Measurements from ENCODE around the gene PARD3. TPM values are rescaled to one million over a fixed set of nuclear protein-coding genes. Genes with fewer than 3 reads are reported as not detected.

PARD3 gene
- total RNA-seq, 4 donors from 2014 or later = 39.2 to 124 (median 48.0) TPM

DNA sequence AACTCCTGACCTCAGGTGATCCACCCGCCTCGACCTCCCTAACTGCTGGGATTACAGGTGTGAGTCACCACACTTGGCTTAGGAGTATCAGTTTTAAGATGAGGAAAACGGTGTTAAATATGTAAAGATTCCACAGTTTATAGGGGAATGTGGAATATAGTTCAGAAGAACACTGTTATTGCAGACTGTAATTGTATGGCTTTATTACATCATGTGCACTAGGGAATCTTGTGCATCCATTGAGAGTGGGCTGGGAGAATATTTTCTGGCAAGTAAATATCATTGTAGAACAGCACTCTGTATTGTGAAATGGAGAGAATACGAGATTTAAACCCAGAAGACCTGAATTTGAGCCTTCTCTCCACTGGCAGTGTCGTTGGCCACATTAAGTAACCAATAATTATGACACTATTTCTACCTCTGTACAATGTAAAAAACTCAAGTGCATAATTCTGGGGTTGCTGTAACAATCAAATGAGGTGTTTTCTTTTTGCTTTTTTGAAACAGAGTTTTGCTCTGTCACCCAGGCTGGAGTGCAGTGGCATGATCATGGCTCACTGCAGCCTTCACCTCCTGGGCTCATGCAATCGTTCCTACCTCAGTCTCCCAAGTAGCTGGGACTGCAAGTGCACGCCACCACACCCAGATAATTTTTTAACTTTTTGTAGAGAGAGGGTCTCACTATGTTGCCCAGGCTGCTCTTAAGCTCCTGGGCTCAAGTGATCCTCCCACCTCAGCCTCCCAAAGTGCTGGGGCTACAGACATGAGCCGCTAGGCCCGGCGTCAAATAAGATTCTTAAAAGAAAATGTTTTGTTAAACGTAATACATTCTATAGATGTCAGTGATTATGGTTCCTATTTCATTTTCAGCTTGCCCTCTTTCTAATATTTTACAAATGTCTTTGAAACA, 12.0 kb upstream of the PARD3 start:
- Histone ChIP-seq H3K4me3 (no peak overlapping the region), H3K9me3 (no peaks in the 10 kb centered on the region), H3K27ac (no peak overlapping the region), H3K36me3 (no peaks in the 10 kb centered on the region), H3K27me3 (no peaks in the 10 kb centered on the region), H3K4me1 (no peaks in the 10 kb centered on the region)
- no peak for DNase-seq
- no peak for TF ChIP-seq POLR2A (IDR thresholded peaks at IDR 0.05)
- TF ChIP-seq, protein P1, sequence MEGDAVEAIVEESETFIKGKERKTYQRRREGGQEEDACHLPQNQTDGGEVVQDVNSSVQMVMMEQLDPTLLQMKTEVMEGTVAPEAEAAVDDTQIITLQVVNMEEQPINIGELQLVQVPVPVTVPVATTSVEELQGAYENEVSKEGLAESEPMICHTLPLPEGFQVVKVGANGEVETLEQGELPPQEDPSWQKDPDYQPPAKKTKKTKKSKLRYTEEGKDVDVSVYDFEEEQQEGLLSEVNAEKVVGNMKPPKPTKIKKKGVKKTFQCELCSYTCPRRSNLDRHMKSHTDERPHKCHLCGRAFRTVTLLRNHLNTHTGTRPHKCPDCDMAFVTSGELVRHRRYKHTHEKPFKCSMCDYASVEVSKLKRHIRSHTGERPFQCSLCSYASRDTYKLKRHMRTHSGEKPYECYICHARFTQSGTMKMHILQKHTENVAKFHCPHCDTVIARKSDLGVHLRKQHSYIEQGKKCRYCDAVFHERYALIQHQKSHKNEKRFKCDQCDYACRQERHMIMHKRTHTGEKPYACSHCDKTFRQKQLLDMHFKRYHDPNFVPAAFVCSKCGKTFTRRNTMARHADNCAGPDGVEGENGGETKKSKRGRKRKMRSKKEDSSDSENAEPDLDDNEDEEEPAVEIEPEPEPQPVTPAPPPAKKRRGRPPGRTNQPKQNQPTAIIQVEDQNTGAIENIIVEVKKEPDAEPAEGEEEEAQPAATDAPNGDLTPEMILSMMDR (IDR thresholded peaks at IDR 0.05) = no peak

DNA sequence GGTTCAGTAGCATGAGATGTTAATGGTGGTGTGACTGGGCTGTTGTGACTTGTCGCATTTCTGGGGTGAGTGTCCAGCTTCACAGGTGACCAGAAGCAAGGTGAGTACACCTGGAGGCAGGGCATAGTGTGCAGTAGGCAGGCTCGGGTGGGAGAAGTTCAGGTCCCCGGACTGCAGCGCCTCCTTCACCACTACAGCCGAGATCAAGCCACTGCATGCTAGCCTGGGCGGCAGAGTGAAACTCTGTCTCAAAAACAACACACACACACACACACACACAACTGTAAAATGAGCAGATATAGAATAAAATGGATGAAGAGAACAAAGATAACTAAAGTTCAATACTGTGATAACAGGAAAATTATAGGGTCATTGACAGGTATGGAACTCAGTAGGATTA, 11.1 kb upstream of the PARD3 start:
- H3K4me1 ChIP-seq = no peaks in the 10 kb centered on the region
- no peak for TF ChIP-seq POLR2A (IDR thresholded peaks at IDR 0.05)
- TF ChIP-seq, protein P1 (IDR thresholded peaks at IDR 0.05) = no peak
- no peak for DNase-seq
- H3K36me3 ChIP-seq = no peaks in the 10 kb centered on the region
- H3K9me3 ChIP-seq = no peaks in the 10 kb centered on the region
- no peaks in the 10 kb centered on the region for H3K27me3 ChIP-seq
- H3K27ac ChIP-seq = no peak overlapping the region
- H3K4me3 ChIP-seq = no peak overlapping the region

- H3K9me3 ChIP-seq = no peaks in the 10 kb centered on the region
- H3K27ac ChIP-seq = no peak overlapping the region
- TF ChIP-seq, protein P1 (IDR thresholded peaks at IDR 0.05) = no peak
- no peak for TF ChIP-seq POLR2A (IDR thresholded peaks at IDR 0.05)
- no peaks in the 10 kb centered on the region for H3K4me1 ChIP-seq
- no peaks in the 10 kb centered on the region for H3K27me3 ChIP-seq
- no peaks in the 10 kb centered on the region for H3K36me3 ChIP-seq
- DNase-seq = no peak
- H3K4me3 ChIP-seq = no peak overlapping the region
Measured at GRCh38 chr10:34825414-34825813, 10.3 kb upstream of the PARD3 start.

DNA sequence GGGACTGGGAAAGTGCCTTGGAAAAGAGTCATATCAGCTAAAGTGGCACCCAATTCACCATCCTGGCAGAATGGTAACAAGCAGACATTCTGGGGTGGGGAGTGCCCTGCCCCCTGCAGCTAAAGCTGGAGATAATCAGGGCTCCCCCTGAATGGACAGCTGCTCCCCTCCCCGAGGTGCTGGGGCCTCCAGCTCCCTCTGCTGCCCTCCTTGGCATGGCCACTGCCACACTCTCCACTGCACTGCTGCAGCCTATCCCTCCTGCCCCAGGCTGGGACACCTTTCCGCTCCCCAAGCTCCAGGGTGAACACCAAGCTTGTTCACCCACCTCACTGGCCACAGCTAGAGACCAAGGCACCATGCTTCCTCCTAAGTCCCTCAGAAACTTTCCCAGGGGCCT, 9.8 kb upstream of the PARD3 start:
- Histone ChIP-seq H3K4me1 (no peaks in the 10 kb centered on the region), H3K36me3 (no peaks in the 10 kb centered on the region), H3K9me3 (no peaks in the 10 kb centered on the region), H3K27ac (no peak overlapping the region), H3K27me3 (no peaks in the 10 kb centered on the region), H3K4me3 (no peak overlapping the region)
- TF ChIP-seq POLR2A (IDR thresholded peaks at IDR 0.05) = no peak
- TF ChIP-seq, protein P1 (IDR thresholded peaks at IDR 0.05) = peak in 2 of 6 experiments; percentile 10 to 23
- DNase-seq = no peak

GRCh38 chr10:34821587-34822585, 6.8 kb upstream of the PARD3 start:
- no peak overlapping the region for H3K27ac ChIP-seq
- DNase-seq = no peak
- H3K4me1 ChIP-seq = no peaks in the 10 kb centered on the region
- no peaks in the 10 kb centered on the region for H3K27me3 ChIP-seq
- no peaks in the 10 kb centered on the region for H3K9me3 ChIP-seq
- TF ChIP-seq, protein P1 (IDR thresholded peaks at IDR 0.05) = no peak
- TF ChIP-seq POLR2A (IDR thresholded peaks at IDR 0.05) = no peak
- no peak overlapping the region for H3K4me3 ChIP-seq
- no peaks in the 10 kb centered on the region for H3K36me3 ChIP-seq

Measured in Peyer's patch (tissue), 4 donors.